HCT116 (cell line): ENCODE results near the gene CNTNAP2. TPM values are rescaled to one million over a fixed set of nuclear protein-coding genes. Genes with fewer than 3 reads are reported as not detected.
"Not testable (repeated sequence)": the region's sequence is repeated elsewhere in the genome, so short reads cannot be mapped to it uniquely, and the experiment has no call there.

Experiments used
- ATAC-seq: fragments of 200-7000 bp; cut with Tn5 transposase; 2 replicates; pipeline ENCODE4 v1.9.1; 2020; ENCODE audit warnings: mild to moderate bottlenecking, moderate library complexity
- BruUV-seq: library from RNA; stranded (reverse); fragments of 400-500 nt; replicated peaks from 2 replicates; lab custom pipeline; 2021; lab: Mats Ljungman, UMichigan
- CTCF ChIA-PET: fragments of 300-600 bp; sonication (Branson Sonifier 250); formaldehyde crosslinking; loops from one replicate; lab custom pipeline; 2021; ENCODE audit warnings: antibody characterized with exemption; lab: Charles Lee
- POLR2A ChIA-PET: fragments of 300-600, 350-600 bp; sonication (Branson Sonifier 250); formaldehyde crosslinking; loops from one replicate; lab custom pipeline; 2021; ENCODE audit warnings: antibody characterized with exemption; lab: Charles Lee
- RAD21 ChIA-PET, 2 experiments: fragments of 300-600 bp; sonication (Branson Sonifier 250); formaldehyde crosslinking; loops; one replicate each; lab custom pipeline; 2023; ENCODE audit warnings: low total read pairs in 2 of 2; ENCODE audit not compliant: uncharacterized antibody in 2 of 2, unreplicated experiment in 2 of 2, low non-redundant PET in 1 of 2; lab: Charles Lee
- DNase-seq: peaks from one replicate; pipeline ENCODE4 v3.0.0-alpha.2; 2010; ENCODE audit warnings: low read depth, low spot score
- H2AFZ ChIP-seq: fragments of 200-600 bp; shearing (Covaris generic), sonication (generic); 2 replicates; pipeline ENCODE4 v1.6.1; 2017; ENCODE audit warnings: low read depth, mixed run types, mixed read lengths, antibody characterized with exemption, low read length; ENCODE audit not compliant: poor library complexity, severe bottlenecking
- H3K27ac ChIP-seq: 2 replicates; pipeline ENCODE4 v1.5.1; 2012; ENCODE audit warnings: low read depth, low read length
- H3K27me3 ChIP-seq: fragments of 200-600 bp; sonication (generic); 2 replicates; pipeline ENCODE4 v1.6.1; 2016; ENCODE audit warnings: mixed run types, low read length, mixed read lengths; ENCODE audit not compliant: insufficient read depth
- H3K36me3 ChIP-seq, 2 experiments: fragments of 200-500 bp in 1 of 2; fragments of 200-600 bp in 1 of 2; sonication (Bioruptor generic) in 1 of 2; sonication (generic) in 1 of 2; 2 replicates each; pipeline versions ENCODE4 v1.5.1 to v1.6.1; 2014 to 2016; ENCODE audit warnings: low read length in 2 of 2, inconsistent platforms in 1 of 2, mixed read lengths in 1 of 2, mixed run types in 1 of 2; ENCODE audit not compliant: insufficient read depth in 2 of 2, control insufficient read depth in 1 of 2
- H3K4me1 ChIP-seq, 2 experiments: fragments of 200-600 bp in 1 of 2; sonication (generic) in 1 of 2; 2 replicates each; pipeline versions ENCODE4 v1.5.1 to v1.6.1; 2012 to 2017; ENCODE audit warnings: low read length in 2 of 2, inconsistent platforms in 1 of 2, mild to moderate bottlenecking in 1 of 2, mixed read lengths in 1 of 2, mixed run types in 1 of 2, moderate library complexity in 1 of 2; ENCODE audit not compliant: insufficient read depth in 2 of 2, control insufficient read depth in 1 of 2
- H3K4me2 ChIP-seq: fragments of 200-600 bp; sonication (generic); 2 replicates; pipeline ENCODE4 v1.6.1; 2017; ENCODE audit warnings: mixed run types, low read length, mixed read lengths
- H3K4me3 ChIP-seq, 2 experiments: fragments of 200-600 bp in 1 of 2; sonication (generic) in 1 of 2; replicated peaks in 1 of 2; 2 replicates each; pipeline ENCODE4 v1.5.1; 2011 to 2016; ENCODE audit warnings: low read length in 2 of 2, control low read depth in 1 of 2, low read depth in 1 of 2, mild to moderate bottlenecking in 1 of 2, mixed read lengths in 1 of 2, mixed run types in 1 of 2
- H3K79me2 ChIP-seq: fragments of 200-600 bp; sonication (generic); 2 replicates; pipeline ENCODE4 v1.6.1; 2017; ENCODE audit warnings: mild to moderate bottlenecking, mixed run types, low read length, moderate library complexity, mixed read lengths; ENCODE audit not compliant: insufficient read depth
- H3K9ac ChIP-seq: fragments of 200-600 bp; sonication (generic); 2 replicates; pipeline ENCODE4 v1.6.1; 2016; ENCODE audit warnings: low read length, mixed read lengths
- H3K9me2 ChIP-seq: fragments of 200-600 bp; sonication (generic), shearing (Covaris generic); 2 replicates; pipeline ENCODE4 v1.6.1; 2017; ENCODE audit warnings: mixed run types, mild to moderate bottlenecking, moderate library complexity; ENCODE audit not compliant: insufficient read depth
- H3K9me3 ChIP-seq, 2 experiments: fragments of 200-500 bp in 1 of 2; fragments of 200-600 bp in 1 of 2; sonication (Bioruptor generic) in 1 of 2; sonication (generic) in 1 of 2; 2 replicates each; pipeline ENCODE4 v1.6.1; 2014 to 2017; ENCODE audit warnings: low read length in 2 of 2, mixed read lengths in 2 of 2, inconsistent platforms in 1 of 2, low read depth in 1 of 2, mild to moderate bottlenecking in 1 of 2, mixed run types in 1 of 2, moderate library complexity in 1 of 2; ENCODE audit not compliant: control insufficient read depth in 1 of 2, insufficient read depth in 1 of 2
- H4K20me1 ChIP-seq: fragments of 200-600 bp; sonication (generic), shearing (Covaris generic); 2 replicates; pipeline ENCODE4 v1.6.1; 2017; ENCODE audit warnings: mixed run types, mild to moderate bottlenecking, moderate library complexity; ENCODE audit not compliant: insufficient read depth
- CEBPB ChIP-seq: IDR thresholded peaks from 2 replicates; pipeline ENCODE4 v1.6.1; 2012; ENCODE audit warnings: low read depth
- CTCF ChIP-seq, 3 experiments: fragments of 200-600 bp in 1 of 3; sonication (generic) in 1 of 3; IDR thresholded peaks in 2 of 3; conservative IDR thresholded peaks in 1 of 3; 2 replicates each; pipeline ENCODE4 v1.5.1; 2012 to 2017; ENCODE audit warnings: low read depth in 2 of 3, low read length in 2 of 3, antibody characterized with exemption in 1 of 3, borderline replicate concordance in 1 of 3, control low read depth in 1 of 3, mild to moderate bottlenecking in 1 of 3, mixed read lengths in 1 of 3, mixed run types in 1 of 3, moderate library complexity in 1 of 3; ENCODE audit not compliant: insufficient read depth in 1 of 3
- EGR1 ChIP-seq: IDR thresholded peaks from 2 replicates; pipeline ENCODE4 v1.6.1; 2012; ENCODE audit warnings: low read depth
- EZH2 ChIP-seq: fragments of 200-600 bp; sonication (generic); IDR thresholded peaks from 2 replicates; pipeline ENCODE4 v1.6.1; 2017; ENCODE audit warnings: antibody characterized with exemption, mixed run types
- EZH2phosphoT487 ChIP-seq: fragments of 200-600 bp; IDR thresholded peaks from 2 replicates; pipeline ENCODE4 v1.6.1; 2018; ENCODE audit warnings: antibody characterized with exemption, borderline replicate concordance
- FOSL1 ChIP-seq: IDR thresholded peaks from 2 replicates; pipeline ENCODE4 v1.6.1; 2012; ENCODE audit warnings: low read depth
- POLR2AphosphoS5 ChIP-seq: IDR thresholded peaks from 2 replicates; pipeline ENCODE4 v1.6.1; 2011; ENCODE audit warnings: mild to moderate bottlenecking, low read depth, low read length, moderate library complexity
- SIN3A ChIP-seq: IDR thresholded peaks from 2 replicates; pipeline ENCODE4 v1.6.1; 2012; ENCODE audit warnings: low read depth
- SP1 ChIP-seq: IDR thresholded peaks from 2 replicates; pipeline ENCODE4 v1.6.1; 2012; ENCODE audit warnings: low read depth
- TCF7L2 ChIP-seq: IDR thresholded peaks from 2 replicates; pipeline ENCODE4 v1.7.0; 2011; ENCODE audit warnings: borderline replicate concordance, inconsistent platforms; ENCODE audit not compliant: insufficient read depth, insufficient read length; ENCODE audit errors: extremely low read depth
- YY1 ChIP-seq: IDR thresholded peaks from 2 replicates; pipeline ENCODE4 v1.6.1; 2011; ENCODE audit warnings: low read length, low read depth, moderate library complexity, mild to moderate bottlenecking; ENCODE audit not compliant: insufficient replicate concordance; ENCODE audit errors: extremely low read depth
- intact Hi-C: fragments of 100-400 bp; cut with micrococcal nuclease; formaldehyde crosslinking; loops from 2 replicates; pipeline ENCODE4 v1.10.0; 2022
- total RNA-seq: library from RNA; stranded (reverse); gene quantifications from one replicate; pipeline ENCODE4 v1.2.1, GENCODE V29; 2021; ENCODE audit not compliant: unreplicated experiment

The CNTNAP2 gene
- total RNA-seq, 1 experiment from 2014 or later, result 0.37 TPM

- intact Hi-C loops, result no loop called here
Observed at GRCh38 chr7:146185844-146186243, 69.2 kb downstream of the CNTNAP2 start.

GRCh38 chr7:146191428-146191827 is 74.8 kb downstream of the CNTNAP2 start:
- DNase-seq, H3K4me2 ChIP-seq, ATAC-seq, RAD21 ChIA-PET, intact Hi-C loops, H3K4me1 ChIP-seq, H3K4me3 ChIP-seq, CTCF ChIA-PET, H2AFZ ChIP-seq, BruUV-seq, POLR2A ChIA-PET, H3K79me2 ChIP-seq, H3K27ac ChIP-seq, H3K27me3 ChIP-seq, H3K36me3 ChIP-seq, H3K9me2 ChIP-seq, H4K20me1 ChIP-seq, H3K9ac ChIP-seq: not testable (repeated sequence)
- peaks cover 3 to 31% of the 10 kb centered on the region in 2 experiments; a peak in 2 of 4 replicates for H3K9me3 ChIP-seq

More at GRCh38 chr7:146185844-146186243, 69.2 kb downstream of the CNTNAP2 start:
- no peak for TF ChIP-seq TCF7L2
- TF ChIP-seq SIN3A, result no peak
- no peak for TF ChIP-seq FOSL1
- no peak for TF ChIP-seq CTCF (IDR thresholded peaks at IDR 0.05 in 2 of 3, conservative IDR thresholded peaks at IDR 0.05 in 1 of 3; ENCODE audit: borderline replicate concordance in 1 of 3, insufficient read depth in 1 of 3, low read depth in 2 of 3, low read length in 2 of 3)
- TF ChIP-seq YY1, result no peak
- TF ChIP-seq CEBPB, result no peak
- no peak for TF ChIP-seq SP1
- TF ChIP-seq EZH2phosphoT487, result no peak
- TF ChIP-seq POLR2AphosphoS5, result no peak
- TF ChIP-seq EZH2, result no peak
- TF ChIP-seq EGR1, result no peak
- TF ChIP-seq, all 23 proteins: peak for 0
- ChIA-PET POLR2A (no interaction called here), RAD21 (no interaction called here), CTCF (no interaction called here)
- Histone ChIP-seq H3K4me2 (no peak overlapping the region), H3K4me3 (no peak overlapping the region), H4K20me1 (no peaks in the 10 kb centered on the region), H3K9me3 (peaks cover 7 to 34% of the 10 kb centered on the region in 2 experiments; a peak in 2 of 4 replicates), H3K27me3 (no peaks in the 10 kb centered on the region), H3K4me1 (no peaks in the 10 kb centered on the region), H2AFZ (no peak overlapping the region), H3K36me3 (no peaks in the 10 kb centered on the region), H3K9me2 (no peaks in the 10 kb centered on the region), H3K9ac (no peak overlapping the region), H3K79me2 (no peaks in the 10 kb centered on the region), H3K27ac (no peak overlapping the region)
- no TSS peak for BruUV-seq
- no peak for ATAC-seq
- DNase-seq, result no peak
